GM21737 (cell line): ENCODE results near the gene C7orf25.
A peak's percentile ranks its signal among the peaks of the same experiment; 100 is the strongest.

ENCODE experiments used
- ATAC-seq: cut with Tn5 transposase; IDR thresholded peaks from one replicate; pipeline ENCODE4 v1.9.1; 2021; ENCODE audit warnings: mild to moderate bottlenecking, moderate library complexity; ENCODE audit not compliant: unreplicated experiment

Gene C7orf25

GRCh38 chr7:42911454-42912447 lies at the start of gene C7orf25:
Gene C7orf25, minus strand, starts transcription at chr7:42912070. Its CDS starts 1,170 bp downstream, at chr7:42910900.
- ATAC-seq = peak; percentile 94

GRCh38 chr7:42961170-42961569 lies 49.3 kb upstream of the C7orf25 start:
- no peak for ATAC-seq

GRCh38 chr7:42960762-42961161 lies 48.9 kb upstream of the C7orf25 start:
- no peak for ATAC-seq

GRCh38 chr7:42959549-42959948 lies 47.7 kb upstream of the C7orf25 start:
- no peak for ATAC-seq

GRCh38 chr7:42956062-42956461 lies 44.2 kb upstream of the C7orf25 start:
- no peak for ATAC-seq

GRCh38 chr7:42953994-42954393 lies 42.1 kb upstream of the C7orf25 start:
- ATAC-seq = no peak

GRCh38 chr7:42952328-42952727 lies 40.5 kb upstream of the C7orf25 start:
- ATAC-seq = no peak

- no peak for ATAC-seq
Observed at GRCh38 chr7:42950417-42950816, 38.5 kb upstream of the C7orf25 start.

GRCh38 chr7:42947521-42947920 lies 35.7 kb upstream of the C7orf25 start:
- ATAC-seq = no peak

GRCh38 chr7:42946627-42946950 lies 34.7 kb upstream of the C7orf25 start:
- no peak for ATAC-seq

GRCh38 chr7:42945821-42946626 lies 34.2 kb upstream of the C7orf25 start:
- ATAC-seq = peak; percentile 56

GRCh38 chr7:42940985-42941847 lies 29.3 kb upstream of the C7orf25 start:
- ATAC-seq = no peak

- no peak for ATAC-seq
Observed at GRCh38 chr7:42939457-42940240, 27.8 kb upstream of the C7orf25 start.

GRCh38 chr7:42935861-42936260 lies 24.0 kb upstream of the C7orf25 start:
- no peak for ATAC-seq

GRCh38 chr7:42934291-42934690 lies 22.4 kb upstream of the C7orf25 start:
- ATAC-seq = no peak

- ATAC-seq = no peak
Observed at GRCh38 chr7:42932811-42933591, 21.1 kb upstream of the C7orf25 start.

GRCh38 chr7:42931834-42932651 lies 20.2 kb upstream of the C7orf25 start, which contains the start of the genes MRPL32 and PSMA2:
Gene MRPL32, plus strand, starts transcription at chr7:42932376. Its CDS starts 11 bp downstream, at chr7:42932387.
Gene PSMA2, minus strand, starts transcription at chr7:42932174. Its CDS starts 16 bp downstream, at chr7:42932158.
- ATAC-seq = peak; percentile 99

GRCh38 chr7:42931447-42931833 lies 19.6 kb upstream of the C7orf25 start:
- no peak for ATAC-seq
